Endothelial cell of umbilical vein (primary cell): ENCODE data around the gene ARSB.

Experiments used
- EZH2 ChIP-seq: IDR thresholded peaks from 2 replicates; pipeline ENCODE4 v1.6.1; 2012; ENCODE audit warnings: borderline replicate concordance, low read depth, mild to moderate bottlenecking, moderate library complexity, low read length, inconsistent platforms; ENCODE audit not compliant: severe bottlenecking
- JUN ChIP-seq: IDR thresholded peaks from 2 replicates; pipeline ENCODE4 v1.6.1; 2011; ENCODE audit warnings: borderline replicate concordance, low read depth; ENCODE audit not compliant: insufficient read length, insufficient read depth
- MYC ChIP-seq: IDR thresholded peaks from one replicate; pipeline ENCODE4 v1.6.1; 2011; ENCODE audit warnings: mild to moderate bottlenecking, low read depth, low read length
- POLR2A ChIP-seq: IDR thresholded peaks from 2 replicates; pipeline ENCODE4 v1.6.1; 2012; ENCODE audit warnings: low read depth, mild to moderate bottlenecking, control low read depth, low read length
- POLR2AphosphoS5 ChIP-seq: IDR thresholded peaks from 2 replicates; pipeline ENCODE4 v1.6.1; 2012; ENCODE audit warnings: low read depth, mild to moderate bottlenecking, control low read depth, low read length, moderate library complexity; ENCODE audit not compliant: insufficient read depth
- TF ChIP-seq, protein P1 (sequence below), 2 donors: IDR thresholded peaks; 1 replicate in 1 of 2; 2 replicates in 1 of 2; pipeline ENCODE4 v1.5.1; 2011; ENCODE audit warnings: low read length in 2 of 2, mild to moderate bottlenecking in 2 of 2, moderate library complexity in 2 of 2, control low read depth in 1 of 2, inconsistent platforms in 1 of 2, low read depth in 1 of 2; ENCODE audit not compliant: insufficient read depth in 1 of 2; ENCODE audit errors: extremely low read depth in 1 of 2
- TF ChIP-seq, protein P2 (sequence below): IDR thresholded peaks from 2 replicates; pipeline ENCODE4 v1.6.1; 2011; ENCODE audit not compliant: insufficient read depth, insufficient read length

DNA sequence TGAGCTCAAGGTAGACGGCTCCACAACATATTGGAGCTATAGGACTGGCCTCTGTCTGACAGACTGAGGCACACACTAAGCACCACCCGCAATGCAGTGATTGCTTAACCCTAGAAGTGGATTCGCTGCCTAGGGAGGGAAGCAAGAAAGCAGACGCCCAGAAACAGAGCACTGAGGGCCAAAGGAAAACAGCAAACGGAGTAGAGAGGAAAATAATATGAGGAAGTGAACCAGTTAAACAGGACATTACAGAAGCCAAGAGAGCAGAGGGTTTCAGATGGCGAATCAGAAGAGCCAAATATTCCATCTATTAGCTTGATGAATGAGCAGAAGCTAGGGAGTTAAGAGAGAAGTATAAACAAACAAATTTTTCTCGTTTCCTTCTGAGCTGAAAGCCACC lies 197.3 kb downstream of the ARSB start:
- TF ChIP-seq, protein P1, sequence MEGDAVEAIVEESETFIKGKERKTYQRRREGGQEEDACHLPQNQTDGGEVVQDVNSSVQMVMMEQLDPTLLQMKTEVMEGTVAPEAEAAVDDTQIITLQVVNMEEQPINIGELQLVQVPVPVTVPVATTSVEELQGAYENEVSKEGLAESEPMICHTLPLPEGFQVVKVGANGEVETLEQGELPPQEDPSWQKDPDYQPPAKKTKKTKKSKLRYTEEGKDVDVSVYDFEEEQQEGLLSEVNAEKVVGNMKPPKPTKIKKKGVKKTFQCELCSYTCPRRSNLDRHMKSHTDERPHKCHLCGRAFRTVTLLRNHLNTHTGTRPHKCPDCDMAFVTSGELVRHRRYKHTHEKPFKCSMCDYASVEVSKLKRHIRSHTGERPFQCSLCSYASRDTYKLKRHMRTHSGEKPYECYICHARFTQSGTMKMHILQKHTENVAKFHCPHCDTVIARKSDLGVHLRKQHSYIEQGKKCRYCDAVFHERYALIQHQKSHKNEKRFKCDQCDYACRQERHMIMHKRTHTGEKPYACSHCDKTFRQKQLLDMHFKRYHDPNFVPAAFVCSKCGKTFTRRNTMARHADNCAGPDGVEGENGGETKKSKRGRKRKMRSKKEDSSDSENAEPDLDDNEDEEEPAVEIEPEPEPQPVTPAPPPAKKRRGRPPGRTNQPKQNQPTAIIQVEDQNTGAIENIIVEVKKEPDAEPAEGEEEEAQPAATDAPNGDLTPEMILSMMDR (IDR thresholded peaks at IDR 0.05; ENCODE audit: extremely low read depth in 1 of 2, insufficient read depth in 1 of 2, low read depth in 1 of 2, low read length in 2 of 2) = no peak
- no peak for TF ChIP-seq POLR2A
- no peak for TF ChIP-seq POLR2AphosphoS5
- TF ChIP-seq, protein P2, sequence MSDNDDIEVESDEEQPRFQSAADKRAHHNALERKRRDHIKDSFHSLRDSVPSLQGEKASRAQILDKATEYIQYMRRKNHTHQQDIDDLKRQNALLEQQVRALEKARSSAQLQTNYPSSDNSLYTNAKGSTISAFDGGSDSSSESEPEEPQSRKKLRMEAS = no peak
- no peak for TF ChIP-seq MYC
- no peak for TF ChIP-seq EZH2
- no peak for TF ChIP-seq JUN
